Ishikawa (cell line): ENCODE measurements around the gene LRRN3.

Source experiments
- CREB1 ChIP-seq: IDR thresholded peaks from 2 replicates; pipeline ENCODE4 v1.6.1; 2012; ENCODE audit warnings: low read depth
- YY1 ChIP-seq: IDR thresholded peaks from 2 replicates; pipeline ENCODE4 v1.6.1; 2012; ENCODE audit warnings: low read depth
- TF ChIP-seq, protein P1 (sequence below): IDR thresholded peaks from 2 replicates; pipeline ENCODE4 v1.6.1; 2012

DNA sequence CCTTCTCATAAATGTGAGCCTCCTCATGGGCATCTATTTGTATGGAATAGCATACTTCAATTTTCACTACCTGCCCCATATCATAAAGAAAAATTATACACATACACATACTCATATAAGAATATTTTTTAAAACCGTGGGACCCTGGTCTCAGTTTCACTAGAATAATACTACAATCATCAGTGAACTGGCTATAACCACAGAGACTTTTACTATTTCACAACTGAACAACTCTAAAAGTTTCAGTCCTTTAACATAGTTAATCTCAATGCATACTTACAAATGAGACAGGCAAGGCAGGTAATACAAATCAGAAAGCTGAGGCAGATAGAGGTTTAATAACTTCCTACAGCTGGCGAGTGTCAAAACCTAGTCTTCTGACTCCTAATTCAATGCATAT is 83.1 kb downstream of the LRRN3 start:
- TF ChIP-seq CREB1 (no peak), YY1 (no peak)
- TF ChIP-seq, protein P1, sequence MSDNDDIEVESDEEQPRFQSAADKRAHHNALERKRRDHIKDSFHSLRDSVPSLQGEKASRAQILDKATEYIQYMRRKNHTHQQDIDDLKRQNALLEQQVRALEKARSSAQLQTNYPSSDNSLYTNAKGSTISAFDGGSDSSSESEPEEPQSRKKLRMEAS = no peak
